Activated T-helper 1 cell treated with anti-CD3 and anti-CD28 coated beads, Interleukin-12 subunit alpha, Interleukin-12 subunit beta, Interleukin-2, Interleukin-4 antibody, amounts not matched to agents 30 ng/mL and 10 ng/mL and 1 ng/mL, durations not matched to agents 14 hours and 24 hours and 36 hours (primary cell): ENCODE measurements around the gene CDR2. TPM values are rescaled to one million over a fixed set of nuclear protein-coding genes. Genes with fewer than 3 reads are reported as not detected.
"Not testable (repeated sequence)": the region's sequence is repeated elsewhere in the genome, so short reads cannot be mapped to it uniquely, and the experiment has no call there.

ENCODE experiments used
- DNase-seq: peaks from one replicate; pipeline ENCODE4 v3.0.0; 2021; ENCODE audit warnings: low spot score
- H3K27ac Mint-ChIP-seq: one replicate; pipeline ENCODE4 v1.8.0; 2021; ENCODE audit warnings: mild to moderate bottlenecking, mixed read lengths
- H3K27me3 Mint-ChIP-seq: one replicate; pipeline ENCODE4 v1.8.0; 2022; ENCODE audit warnings: mild to moderate bottlenecking, moderate library complexity, mixed read lengths; ENCODE audit not compliant: insufficient read depth
- H3K36me3 Mint-ChIP-seq: one replicate; pipeline ENCODE4 v1.8.0; 2021; ENCODE audit warnings: low read depth, mixed read lengths
- H3K4me1 Mint-ChIP-seq: one replicate; pipeline ENCODE4 v1.8.0; 2021; ENCODE audit warnings: low read depth, mixed read lengths
- H3K4me3 Mint-ChIP-seq: one replicate; pipeline ENCODE4 v1.8.0; 2021; ENCODE audit warnings: mild to moderate bottlenecking, moderate library complexity, mixed read lengths
- H3K9me3 Mint-ChIP-seq: one replicate; pipeline ENCODE4 v1.8.0; 2021; ENCODE audit warnings: mixed read lengths
- intact Hi-C: fragments of 100-400 bp; cut with micrococcal nuclease; formaldehyde crosslinking; loops from one replicate; pipeline ENCODE4 v1.15.1; 2024
- total RNA-seq: library from RNA; stranded (reverse); gene quantifications from 2 replicates; pipeline ENCODE4 v1.2.3, GENCODE V29; 2022

Gene CDR2
- total RNA-seq: 43.5 and 47.2 TPM in 2 replicates

GRCh38 chr16:22374311-22375116 is at the start of gene CDR2:
CDR2 (minus strand) TSS chr16:22374619; CDS start chr16:22374309, 310 bp downstream.
- Mint-ChIP-seq H3K4me1 (peaks cover 44% of the 10 kb centered on the region), H3K27me3 (peaks cover 2% of the 10 kb centered on the region), H3K4me3 (peak within 1 kb of the TSS; percentile 97), H3K9me3 (no peaks in the 10 kb centered on the region), H3K36me3 (peaks cover 9% of the 10 kb centered on the region), H3K27ac (peak within 1 kb of the TSS; percentile 91)
- intact Hi-C loops: loop anchor here (1.0 to 5.0 kb wide), 9 partner anchors 16 to 422 kb away; partner anchors contain the start of genes EEF2K, MOSMO and UQCRC2
- DNase-seq: peak; percentile 99

- Mint-ChIP-seq H3K27me3 (no peaks in the 10 kb centered on the region), H3K36me3 (peaks cover 36% of the 10 kb centered on the region), H3K9me3 (no peaks in the 10 kb centered on the region), H3K4me1 (no peaks in the 10 kb centered on the region), H3K27ac (no peak overlapping the region), H3K4me3 (no peak overlapping the region)
- no peak for DNase-seq
- intact Hi-C loops: no loop called here
These were observed 49.3 kb upstream of the CDR2 start for GRCh38 chr16:22423716-22424115.

GRCh38 chr16:22421136-22421535 is 46.7 kb upstream of the CDR2 start:
- no peak overlapping the region for H3K4me3 Mint-ChIP-seq
- no peaks in the 10 kb centered on the region for H3K4me1 Mint-ChIP-seq
- no peaks in the 10 kb centered on the region for H3K27me3 Mint-ChIP-seq
- H3K9me3 Mint-ChIP-seq: no peaks in the 10 kb centered on the region
- H3K36me3 Mint-ChIP-seq: peaks cover 31% of the 10 kb centered on the region
- intact Hi-C loops: no loop called here
- no peak overlapping the region for H3K27ac Mint-ChIP-seq
- no peak for DNase-seq

- Mint-ChIP-seq H3K27ac (no peak overlapping the region), H3K36me3 (peaks cover 31% of the 10 kb centered on the region), H3K4me1 (no peaks in the 10 kb centered on the region), H3K9me3 (no peaks in the 10 kb centered on the region), H3K4me3 (no peak overlapping the region), H3K27me3 (no peaks in the 10 kb centered on the region)
- intact Hi-C loops: no loop called here
- no peak for DNase-seq
These were observed 46.3 kb upstream of the CDR2 start for GRCh38 chr16:22420606-22421135.

GRCh38 chr16:22419908-22420307 is 45.5 kb upstream of the CDR2 start:
- Mint-ChIP-seq H3K36me3 (peaks cover 32% of the 10 kb centered on the region), H3K27me3 (no peaks in the 10 kb centered on the region), H3K9me3 (no peaks in the 10 kb centered on the region), H3K4me1 (no peaks in the 10 kb centered on the region), H3K4me3 (no peak overlapping the region), H3K27ac (no peak overlapping the region)
- DNase-seq: no peak
- intact Hi-C loops: no loop called here

- intact Hi-C loops: no loop called here
- no peak for DNase-seq
- no peaks in the 10 kb centered on the region for H3K27me3 Mint-ChIP-seq
- H3K4me1 Mint-ChIP-seq: no peaks in the 10 kb centered on the region
- peaks cover 27% of the 10 kb centered on the region for H3K36me3 Mint-ChIP-seq
- no peaks in the 10 kb centered on the region for H3K9me3 Mint-ChIP-seq
- H3K27ac Mint-ChIP-seq: no peak overlapping the region
- no peak overlapping the region for H3K4me3 Mint-ChIP-seq
These were observed 44.4 kb upstream of the CDR2 start for GRCh38 chr16:22418826-22419225.

- H3K9me3 Mint-ChIP-seq, H3K27ac Mint-ChIP-seq, intact Hi-C loops, DNase-seq, H3K4me1 Mint-ChIP-seq, H3K4me3 Mint-ChIP-seq, H3K27me3 Mint-ChIP-seq: not testable (repeated sequence)
- peaks cover 25% of the 10 kb centered on the region for H3K36me3 Mint-ChIP-seq
These were observed 43.4 kb upstream of the CDR2 start for GRCh38 chr16:22417798-22418197.

- Mint-ChIP-seq H3K36me3 (peaks cover 24% of the 10 kb centered on the region), H3K4me1 (no peaks in the 10 kb centered on the region), H3K27me3 (no peaks in the 10 kb centered on the region), H3K4me3 (no peak overlapping the region), H3K27ac (no peak overlapping the region), H3K9me3 (no peaks in the 10 kb centered on the region)
- intact Hi-C loops: no loop called here
- DNase-seq: no peak
These were observed 42.6 kb upstream of the CDR2 start for GRCh38 chr16:22417019-22417418.

GRCh38 chr16:22413819-22414218 is 39.4 kb upstream of the CDR2 start:
- H3K27me3 Mint-ChIP-seq: no peaks in the 10 kb centered on the region
- no peaks in the 10 kb centered on the region for H3K9me3 Mint-ChIP-seq
- H3K27ac Mint-ChIP-seq: no peak overlapping the region
- peaks cover 11% of the 10 kb centered on the region for H3K36me3 Mint-ChIP-seq
- DNase-seq: no peak
- H3K4me3 Mint-ChIP-seq: no peak overlapping the region
- H3K4me1 Mint-ChIP-seq: no peaks in the 10 kb centered on the region
- intact Hi-C loops: no loop called here

GRCh38 chr16:22407486-22407885 is 33.1 kb upstream of the CDR2 start:
- H3K27me3 Mint-ChIP-seq: no peaks in the 10 kb centered on the region
- no peaks in the 10 kb centered on the region for H3K9me3 Mint-ChIP-seq
- H3K27ac Mint-ChIP-seq: no peak overlapping the region
- H3K4me3 Mint-ChIP-seq: no peak overlapping the region
- intact Hi-C loops: no loop called here
- H3K36me3 Mint-ChIP-seq: peaks cover 5% of the 10 kb centered on the region
- no peaks in the 10 kb centered on the region for H3K4me1 Mint-ChIP-seq
- no peak for DNase-seq

GRCh38 chr16:22402191-22402590 is 27.8 kb upstream of the CDR2 start:
- H3K36me3 Mint-ChIP-seq: peaks cover 9% of the 10 kb centered on the region
- no peak for DNase-seq
- H3K27ac Mint-ChIP-seq: no peak overlapping the region
- no peaks in the 10 kb centered on the region for H3K9me3 Mint-ChIP-seq
- H3K27me3 Mint-ChIP-seq: no peaks in the 10 kb centered on the region
- intact Hi-C loops: no loop called here
- H3K4me1 Mint-ChIP-seq: no peaks in the 10 kb centered on the region
- H3K4me3 Mint-ChIP-seq: no peak overlapping the region

- H3K9me3 Mint-ChIP-seq: no peaks in the 10 kb centered on the region
- no peak for DNase-seq
- H3K27ac Mint-ChIP-seq: no peak overlapping the region
- peaks cover 7% of the 10 kb centered on the region for H3K36me3 Mint-ChIP-seq
- H3K4me1 Mint-ChIP-seq: no peaks in the 10 kb centered on the region
- no peak overlapping the region for H3K4me3 Mint-ChIP-seq
- no peaks in the 10 kb centered on the region for H3K27me3 Mint-ChIP-seq
- intact Hi-C loops: no loop called here
These were observed 26.5 kb upstream of the CDR2 start for GRCh38 chr16:22400900-22401299.

GRCh38 chr16:22397931-22398330 is 23.5 kb upstream of the CDR2 start:
- no peak overlapping the region for H3K4me3 Mint-ChIP-seq
- peaks cover 14% of the 10 kb centered on the region for H3K36me3 Mint-ChIP-seq
- no peak overlapping the region for H3K27ac Mint-ChIP-seq
- H3K9me3 Mint-ChIP-seq: no peaks in the 10 kb centered on the region
- no peaks in the 10 kb centered on the region for H3K4me1 Mint-ChIP-seq
- DNase-seq: no peak
- no peaks in the 10 kb centered on the region for H3K27me3 Mint-ChIP-seq
- intact Hi-C loops: no loop called here
